Neural cell (in vitro differentiated cells): ENCODE results near the gene PKN1. TPM values are rescaled to one million over a fixed set of nuclear protein-coding genes. Genes with fewer than 3 reads are reported as not detected.

Experiments
- H2AFZ ChIP-seq: fragments of 200-600, 300-800 bp; sonication (generic), shearing (Covaris generic); 2 replicates; pipeline ENCODE4 v1.6.0; 2014; ENCODE audit warnings: low read depth, mild to moderate bottlenecking, antibody characterized with exemption, low read length, moderate library complexity
- H3F3A ChIP-seq: fragments of 200-600 bp; shearing (Covaris generic); 2 replicates; pipeline ENCODE4 v1.6.1; 2016; ENCODE audit warnings: mild to moderate bottlenecking, moderate library complexity, mixed read lengths, antibody characterized with exemption, low read length; ENCODE audit not compliant: insufficient read depth, poor library complexity, severe bottlenecking
- H3K27ac ChIP-seq: fragments of 200-600, 300-800 bp; sonication (generic), shearing (Covaris generic); 2 replicates; pipeline ENCODE4 v1.5.1; 2014; ENCODE audit warnings: mild to moderate bottlenecking, low read length, moderate library complexity
- H3K27me3 ChIP-seq: fragments of 300-800, 200-600 bp; sonication (generic), shearing (Covaris generic); 2 replicates; pipeline ENCODE4 v1.6.0; 2014; ENCODE audit warnings: mild to moderate bottlenecking, low read depth, low read length, moderate library complexity; ENCODE audit not compliant: insufficient read depth
- H3K36me3 ChIP-seq: fragments of 300-800, 200-600 bp; sonication (generic), shearing (Covaris generic); 2 replicates; pipeline ENCODE4 v1.5.1; 2014; ENCODE audit warnings: mild to moderate bottlenecking, antibody characterized with exemption, low read length, moderate library complexity; ENCODE audit not compliant: insufficient read depth
- H3K4me2 ChIP-seq: fragments of 300-800, 200-600 bp; sonication (generic), shearing (Covaris generic); 2 replicates; pipeline ENCODE4 v1.6.0; 2014; ENCODE audit warnings: mild to moderate bottlenecking, low read length
- H3K4me3 ChIP-seq: fragments of 300-800, 200-600 bp; sonication (generic), shearing (Covaris generic); 2 replicates; pipeline ENCODE4 v1.5.1; 2014; ENCODE audit warnings: mild to moderate bottlenecking, low read length, moderate library complexity
- H3K79me2 ChIP-seq: fragments of 200-600 bp; shearing (Covaris generic); replicated peaks from 2 replicates; pipeline ENCODE4 v1.6.0; 2014; ENCODE audit warnings: mild to moderate bottlenecking, low read length, moderate library complexity; ENCODE audit not compliant: insufficient read depth
- H3K9ac ChIP-seq: fragments of 300-800, 200-600 bp; sonication (generic), shearing (Covaris generic); 2 replicates; pipeline ENCODE4 v1.6.1; 2016; ENCODE audit warnings: mild to moderate bottlenecking, low read length, mixed read lengths
- H3K9me2 ChIP-seq: fragments of 200-600 bp; shearing (Covaris generic); 2 replicates; pipeline ENCODE4 v1.6.1; 2016; ENCODE audit warnings: mild to moderate bottlenecking, low read length, mixed read lengths; ENCODE audit not compliant: insufficient read depth
- H3K9me3 ChIP-seq: fragments of 200-600, 300-800 bp; sonication (generic), shearing (Covaris generic); 2 replicates; pipeline ENCODE4 v1.6.1; 2016; ENCODE audit warnings: mild to moderate bottlenecking, mixed run types, low read length, moderate library complexity, mixed read lengths
- H4K20me1 ChIP-seq: fragments of 200-600 bp; shearing (Covaris generic); 2 replicates; pipeline ENCODE4 v1.6.1; 2016; ENCODE audit warnings: mild to moderate bottlenecking, mixed run types; ENCODE audit not compliant: insufficient read depth
- CTCF ChIP-seq: fragments of 450-650 bp; IDR thresholded peaks from 2 replicates; pipeline ENCODE4 v1.5.1; 2014; ENCODE audit warnings: antibody characterized with exemption, mild to moderate bottlenecking, moderate library complexity; ENCODE audit not compliant: poor library complexity, severe bottlenecking
- EP300 ChIP-seq: fragments of 450-650 bp; conservative IDR thresholded peaks from 2 replicates; pipeline ENCODE4 v1.6.1; 2014; ENCODE audit warnings: antibody characterized with exemption, mild to moderate bottlenecking, moderate library complexity; ENCODE audit not compliant: poor library complexity, severe bottlenecking
- EZH2 ChIP-seq: fragments of 200-600, 300-800 bp; shearing (Covaris generic), sonication (generic); IDR thresholded peaks from 2 replicates; pipeline ENCODE4 v1.6.1; 2014; ENCODE audit warnings: antibody characterized with exemption, low read length, borderline replicate concordance, mild to moderate bottlenecking; ENCODE audit not compliant: insufficient read depth, poor library complexity, severe bottlenecking
- MXI1 ChIP-seq: fragments of 450-650 bp; conservative IDR thresholded peaks from 2 replicates; pipeline ENCODE4 v1.6.1; 2014; ENCODE audit warnings: antibody characterized with exemption, mild to moderate bottlenecking; ENCODE audit not compliant: poor library complexity, severe bottlenecking
- POLR2AphosphoS5 ChIP-seq: IDR thresholded peaks from 2 replicates; pipeline ENCODE4 v1.6.1; 2012
- REST ChIP-seq: IDR thresholded peaks from 2 replicates; pipeline ENCODE4 v1.6.1; 2012; ENCODE audit warnings: borderline replicate concordance
- SMC3 ChIP-seq: fragments of 450-650 bp; conservative IDR thresholded peaks from 2 replicates; pipeline ENCODE4 v1.6.1; 2014; ENCODE audit warnings: antibody characterized with exemption, mild to moderate bottlenecking, moderate library complexity; ENCODE audit not compliant: poor library complexity
- TAF1 ChIP-seq: IDR thresholded peaks from 2 replicates; pipeline ENCODE4 v1.6.1; 2012; ENCODE audit warnings: low read depth
- polyA plus RNA-seq: library from polyadenylated mRNA; depleted of rRNA; stranded (reverse); fragments of >200 nt; gene quantifications from 2 replicates; pipeline ENCODE4 v1.2.3, GENCODE V29; 2014

PKN1 gene
- polyA plus RNA-seq, 1 donor from 2014 or later: 64.4 TPM

- H3K4me2 ChIP-seq: no peak overlapping the region
- no peaks in the 10 kb centered on the region for H3K36me3 ChIP-seq
- H3K27ac ChIP-seq: no peak overlapping the region
- no peaks in the 10 kb centered on the region for H3F3A ChIP-seq
- H3K9me2 ChIP-seq: no peaks in the 10 kb centered on the region
- no peak overlapping the region for H3K4me3 ChIP-seq
- no peaks in the 10 kb centered on the region for H3K27me3 ChIP-seq
- no peaks in the 10 kb centered on the region for H4K20me1 ChIP-seq
- no peak for TF ChIP-seq EZH2
- TF ChIP-seq REST: no peak
- TF ChIP-seq EP300: no peak
- no peak for TF ChIP-seq TAF1
- H3K79me2 ChIP-seq: no peaks in the 10 kb centered on the region
- H3K9ac ChIP-seq: no peak overlapping the region
- no peak overlapping the region for H2AFZ ChIP-seq
- H3K9me3 ChIP-seq: no peaks in the 10 kb centered on the region
Observed at GRCh38 chr19:14394167-14394566, 38.9 kb upstream of the PKN1 start.

- no peak for TF ChIP-seq EZH2
- no peak for TF ChIP-seq MXI1
- no peak for TF ChIP-seq TAF1
- TF ChIP-seq REST: no peak
- no peak for TF ChIP-seq CTCF
- no peak for TF ChIP-seq EP300
- TF ChIP-seq SMC3: no peak
- TF ChIP-seq POLR2AphosphoS5: no peak
- H3K27ac ChIP-seq: no peak overlapping the region
- no peak overlapping the region for H3K4me3 ChIP-seq
Observed at GRCh38 chr19:14395262-14395661, 37.8 kb upstream of the PKN1 start.

More at GRCh38 chr19:14395262-14395661, 37.8 kb upstream of the PKN1 start:
- Histone ChIP-seq H3F3A (no peaks in the 10 kb centered on the region), H3K79me2 (no peaks in the 10 kb centered on the region), H2AFZ (no peak overlapping the region), H3K9me3 (no peaks in the 10 kb centered on the region), H3K36me3 (no peaks in the 10 kb centered on the region), H3K9ac (no peak overlapping the region), H3K27me3 (no peaks in the 10 kb centered on the region), H3K9me2 (no peaks in the 10 kb centered on the region), H4K20me1 (no peaks in the 10 kb centered on the region), H3K4me2 (no peak overlapping the region)
